ELF-1 (cell line): Measurements from ENCODE around the gene MED31.
"Not testable (repeated sequence)": the region's sequence is repeated elsewhere in the genome, so short reads cannot be mapped to it uniquely, and the experiment has no call there.

Experiments used
- DNase-seq: peaks from one replicate; pipeline ENCODE4 v3.0.0-alpha.2; 2016; ENCODE audit warnings: low read depth, low spot score

The MED31 gene

DNA sequence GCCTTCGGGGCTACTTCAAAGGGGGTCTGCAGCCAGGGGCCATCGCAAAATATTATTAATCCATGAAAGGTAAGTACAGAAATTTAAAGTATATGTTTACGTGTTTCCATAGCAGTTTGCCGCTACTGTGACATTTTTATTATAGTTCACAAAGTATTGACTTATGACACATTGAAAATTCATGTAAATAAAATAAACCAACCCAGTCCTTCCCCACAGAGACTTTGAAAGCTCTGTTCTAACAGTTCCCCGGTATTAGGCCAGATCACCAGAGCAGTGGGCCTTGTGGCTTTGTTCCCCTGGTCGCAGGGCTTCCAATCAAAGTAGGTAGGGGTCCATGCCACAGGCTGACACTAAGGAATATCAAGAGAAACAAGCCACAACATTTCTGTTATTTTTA is 24.8 kb downstream of the MED31 start:
- DNase-seq: no peak

DNA sequence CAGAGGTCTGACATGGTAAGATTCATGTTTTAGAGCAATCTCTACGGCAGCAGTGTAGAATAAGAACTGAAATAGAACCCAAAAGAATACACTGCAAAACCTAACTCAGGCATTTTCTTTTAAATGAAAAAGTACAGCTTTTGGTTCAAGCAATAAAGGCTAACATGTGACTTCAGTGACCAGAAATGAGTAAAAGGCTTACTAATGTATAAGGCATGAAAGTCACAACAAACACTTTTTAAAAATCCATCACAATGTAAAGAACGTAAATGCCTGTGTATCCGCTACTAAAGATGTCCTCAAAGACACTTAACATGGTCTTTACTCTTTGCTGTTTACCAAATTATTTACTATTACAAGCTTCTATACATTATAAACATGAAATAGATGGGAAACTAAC is 27.5 kb downstream of the MED31 start:
- no peak for DNase-seq

DNA sequence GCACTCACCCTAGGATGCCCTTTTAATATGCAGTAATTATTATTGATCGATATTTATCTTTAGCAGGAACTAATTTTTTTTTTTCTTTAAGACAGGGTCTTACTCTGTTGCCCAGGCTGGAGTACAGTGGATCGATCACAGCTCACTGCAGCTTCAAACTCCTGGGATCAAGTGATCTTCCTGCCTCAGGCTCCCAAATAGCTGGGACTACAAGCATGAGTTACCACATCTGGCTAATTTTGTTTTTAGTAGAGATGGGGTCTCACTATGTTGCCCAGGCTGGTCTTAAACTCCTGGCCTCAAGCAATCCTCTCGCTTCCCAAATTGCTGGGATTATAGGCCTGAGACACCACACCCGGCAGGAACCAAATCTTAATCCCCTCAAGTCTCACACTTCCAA is 40.2 kb downstream of the MED31 start:
- DNase-seq: no peak

DNA sequence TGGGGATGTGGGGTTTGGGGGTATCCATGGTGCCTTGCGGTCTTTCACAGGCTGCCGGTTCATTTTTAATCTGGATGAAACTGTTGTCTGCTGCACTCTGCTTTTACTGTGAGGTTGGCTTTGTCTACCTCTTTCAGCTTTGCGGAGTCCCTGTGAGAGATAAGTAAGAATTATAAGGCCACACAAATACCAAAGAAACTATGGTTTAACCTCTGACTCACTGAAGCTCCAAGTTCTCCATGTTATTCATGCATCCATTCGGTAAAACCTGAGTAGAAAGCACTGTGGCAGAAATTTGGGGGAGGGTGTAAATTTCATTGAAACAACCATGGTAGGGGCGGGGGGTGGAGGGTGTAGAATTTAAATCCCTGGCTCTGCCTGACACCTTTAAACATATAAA is 41.4 kb downstream of the MED31 start:
- DNase-seq: no peak

DNA sequence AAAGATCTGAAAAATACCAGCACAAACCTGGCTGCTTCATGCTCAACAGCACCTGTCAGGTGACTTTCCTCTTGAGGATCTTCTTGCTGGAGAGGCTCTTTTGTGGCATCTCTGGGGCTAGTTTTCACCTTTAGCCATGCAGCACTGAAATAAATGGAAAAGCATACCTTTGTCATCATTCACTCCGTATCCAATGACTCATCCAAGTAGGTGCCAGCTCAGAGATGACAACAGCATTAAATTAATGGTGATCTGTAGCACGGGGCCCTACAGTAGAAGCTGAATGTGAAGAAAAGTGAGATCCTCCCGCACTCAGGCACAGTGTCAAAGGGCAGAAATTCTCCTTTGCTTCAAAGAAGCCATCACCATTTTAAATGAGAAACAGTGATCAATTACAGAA is 43.1 kb downstream of the MED31 start:
- DNase-seq: no peak

GRCh38 chr17:6605142-6605541 is 46.3 kb downstream of the MED31 start:
- DNase-seq: no peak

- no peak for DNase-seq
These were observed 47.6 kb downstream of the MED31 start for GRCh38 chr17:6603744-6604325.

GRCh38 chr17:6602141-6602540 is 49.3 kb downstream of the MED31 start:
- no peak for DNase-seq

GRCh38 chr17:6599364-6599763 is 52.0 kb downstream of the MED31 start:
- DNase-seq: no peak

- no peak for DNase-seq
These were observed 53.7 kb downstream of the MED31 start for GRCh38 chr17:6597727-6598126.

GRCh38 chr17:6596941-6597340 is 54.5 kb downstream of the MED31 start:
- DNase-seq: no peak

DNA sequence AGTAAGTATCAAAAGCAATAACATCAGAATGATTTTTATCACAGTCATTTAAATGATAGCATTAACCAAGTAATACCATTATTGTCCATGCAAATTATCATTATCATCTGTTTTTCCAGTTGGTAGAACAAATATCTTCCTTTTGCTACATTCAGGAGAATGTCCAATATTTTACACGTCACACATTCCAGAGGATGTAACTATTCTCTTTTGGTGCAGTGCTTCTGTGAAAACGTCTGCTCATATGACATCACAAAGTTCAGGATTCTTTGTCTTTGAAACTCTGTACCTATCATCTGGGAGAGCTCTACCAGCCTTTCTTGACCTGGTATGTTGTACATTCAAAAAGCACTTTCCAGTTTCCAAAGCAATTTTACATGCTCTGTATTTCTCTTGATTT is 54.9 kb downstream of the MED31 start:
- no peak for DNase-seq

DNA sequence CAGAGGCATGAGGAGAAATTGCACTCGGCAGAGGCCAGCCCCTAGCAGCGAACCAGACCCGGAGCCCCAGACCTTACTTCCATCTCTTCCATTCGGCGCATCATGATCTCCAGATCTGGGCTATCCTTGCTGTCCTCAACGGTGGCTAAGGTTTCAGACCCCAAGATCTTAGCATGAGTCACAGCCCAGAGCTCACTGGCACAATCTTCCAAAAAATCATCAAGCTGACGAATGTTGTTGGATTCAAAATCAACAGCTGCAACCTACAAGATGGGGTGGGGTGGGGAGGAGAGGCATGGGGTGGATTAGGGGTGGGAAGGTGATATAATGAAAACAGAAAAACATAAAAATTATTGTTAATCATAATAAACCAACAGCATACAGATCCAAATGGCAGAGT is 55.3 kb downstream of the MED31 start:
- no peak for DNase-seq

GRCh38 chr17:6593371-6593770 is 58.0 kb downstream of the MED31 start:
- not testable (repeated sequence) for DNase-seq
